Germinal center (tissue), 1 donor: Measurements from ENCODE around the gene POFUT2.
"Not testable (repeated sequence)": the region's sequence is repeated elsewhere in the genome, so short reads cannot be mapped to it uniquely, and the experiment has no call there.

Experiments used
- DNase-seq: peaks from one replicate; pipeline ENCODE4 v3.0.0; 2012; ENCODE audit warnings: mixed read lengths, low spot score

Gene POFUT2

GRCh38 chr21:45326169-45326851 lies 38.6 kb upstream of the POFUT2 start:
- DNase-seq: no peak

GRCh38 chr21:45325206-45326168 lies 37.8 kb upstream of the POFUT2 start:
- DNase-seq: no peak

- DNase-seq: no peak
Observed at GRCh38 chr21:45324489-45325205, 37.0 kb upstream of the POFUT2 start.

- DNase-seq: no peak
Observed at GRCh38 chr21:45323487-45324311, 36.0 kb upstream of the POFUT2 start.

- no peak for DNase-seq
Observed at GRCh38 chr21:45322960-45323461, 35.3 kb upstream of the POFUT2 start.

- no peak for DNase-seq
Observed at GRCh38 chr21:45322231-45322959, 34.7 kb upstream of the POFUT2 start.

GRCh38 chr21:45320261-45321025 lies 32.7 kb upstream of the POFUT2 start:
- no peak for DNase-seq

- DNase-seq: no peak
Observed at GRCh38 chr21:45319461-45320211, 31.9 kb upstream of the POFUT2 start.

- no peak for DNase-seq
Observed at GRCh38 chr21:45318556-45319404, 31.1 kb upstream of the POFUT2 start.

GRCh38 chr21:45318146-45318555 lies 30.5 kb upstream of the POFUT2 start:
- DNase-seq: no peak

- no peak for DNase-seq
Observed at GRCh38 chr21:45317398-45318145, 29.9 kb upstream of the POFUT2 start.

GRCh38 chr21:45316871-45317397 lies 29.2 kb upstream of the POFUT2 start:
- DNase-seq: no peak

GRCh38 chr21:45315676-45316470 lies 28.2 kb upstream of the POFUT2 start:
- not testable (repeated sequence) for DNase-seq

GRCh38 chr21:45313682-45314081 lies 26.0 kb upstream of the POFUT2 start:
- no peak for DNase-seq

GRCh38 chr21:45313015-45313414 lies 25.3 kb upstream of the POFUT2 start:
- DNase-seq: no peak

GRCh38 chr21:45312296-45312695 lies 24.6 kb upstream of the POFUT2 start:
- no peak for DNase-seq
